NB4 (cell line): ENCODE results near the gene HDAC4.

Source experiments
- CTCF ChIP-seq: IDR thresholded peaks from one replicate; pipeline ENCODE4 v1.5.1; 2012; ENCODE audit warnings: low read depth, low read length
- POLR2A ChIP-seq: IDR thresholded peaks from 2 replicates; pipeline ENCODE4 v1.6.1; 2011; ENCODE audit warnings: mild to moderate bottlenecking; ENCODE audit not compliant: insufficient read length; ENCODE audit errors: extremely low read depth
- TF ChIP-seq, protein P1 (sequence below): IDR thresholded peaks from 2 replicates; pipeline ENCODE4 v1.6.1; 2011; ENCODE audit warnings: low read depth, low read length

GRCh38 chr2:239379641-239380170 lies 21.1 kb downstream of the HDAC4 start:
- TF ChIP-seq CTCF (no peak), POLR2A (no peak)
- TF ChIP-seq, protein P1, sequence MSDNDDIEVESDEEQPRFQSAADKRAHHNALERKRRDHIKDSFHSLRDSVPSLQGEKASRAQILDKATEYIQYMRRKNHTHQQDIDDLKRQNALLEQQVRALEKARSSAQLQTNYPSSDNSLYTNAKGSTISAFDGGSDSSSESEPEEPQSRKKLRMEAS, result no peak
